T-helper 2 cell treated with Interferon-gamma antibody and Interleukin-4, amounts not matched to agents 100 ng/mL and 5 ng/mL, for 36 hours (primary cell): ENCODE results near the gene PLIN5. TPM values are rescaled to one million over a fixed set of nuclear protein-coding genes. Genes with fewer than 3 reads are reported as not detected.
"Not testable (repeated sequence)": the region's sequence is repeated elsewhere in the genome, so short reads cannot be mapped to it uniquely, and the experiment has no call there.

Source experiments
- intact Hi-C: fragments of 100-400 bp; cut with micrococcal nuclease; formaldehyde crosslinking; loops from one replicate; pipeline ENCODE4 v1.15.1; 2023
- total RNA-seq: library from RNA; stranded (reverse); gene quantifications from 2 replicates; pipeline ENCODE4 v1.2.3, GENCODE V29; 2022

PLIN5 gene
- total RNA-seq, 1 donor from 2014 or later, result not detected

GRCh38 chr19:4570402-4570801, 35.4 kb upstream of the PLIN5 start:
- intact Hi-C loops, result no loop called here

DNA sequence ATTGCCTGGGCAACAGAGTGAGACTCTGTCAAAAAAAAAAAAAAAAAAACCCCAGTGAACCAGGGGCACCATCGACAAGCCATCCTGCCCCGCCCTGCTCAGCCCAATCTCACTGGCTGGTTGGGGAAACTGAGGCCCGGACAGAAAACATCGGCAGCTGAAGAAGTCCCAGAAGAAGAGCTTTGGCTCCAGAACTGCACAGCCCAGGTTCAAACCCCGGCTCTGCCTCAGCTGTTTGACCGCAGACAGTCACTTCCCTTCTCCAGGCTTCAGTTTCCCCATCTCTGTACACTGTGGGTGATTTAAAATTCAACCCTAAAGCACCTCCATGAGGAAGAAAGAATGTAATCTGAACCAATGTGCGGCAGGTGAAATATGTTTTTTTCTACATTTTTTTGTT, 33.9 kb upstream of the PLIN5 start:
- intact Hi-C loops, result no loop called here

- intact Hi-C loops, result no loop called here
Observed at GRCh38 chr19:4567584-4568071, 32.6 kb upstream of the PLIN5 start.

DNA sequence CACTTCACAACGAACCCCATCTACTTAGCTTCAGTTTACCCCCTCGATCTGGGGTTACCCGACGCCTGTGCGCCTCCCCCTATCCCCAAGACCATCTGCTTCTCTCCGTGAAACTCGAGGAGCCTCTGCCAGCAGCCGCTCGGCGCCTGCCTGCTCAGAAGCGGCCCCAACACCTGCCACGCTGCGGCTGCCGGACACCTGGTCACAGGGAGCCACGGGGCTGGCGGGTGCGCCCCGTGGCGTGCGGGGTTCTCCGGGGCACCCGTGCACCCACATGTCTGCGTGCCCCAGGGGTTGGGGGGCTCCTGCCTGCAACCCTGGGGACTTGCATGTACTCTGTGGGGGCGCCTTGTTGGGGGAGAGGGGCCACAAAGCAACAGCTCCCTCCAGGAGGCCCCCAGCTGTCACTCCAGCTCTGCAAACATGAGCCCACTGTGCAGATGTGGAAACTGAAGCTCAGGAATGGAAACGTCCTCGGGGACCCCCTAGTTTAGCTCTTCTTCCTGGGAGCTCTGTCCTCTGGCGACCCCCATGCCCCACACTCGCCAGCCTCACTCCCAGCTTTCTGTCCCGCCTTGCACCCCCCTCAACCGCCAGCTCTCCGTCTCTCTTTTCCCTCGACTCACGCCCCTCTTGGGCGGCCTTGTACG, 31.5 kb upstream of the PLIN5 start:
- intact Hi-C loops, result no loop called here

- intact Hi-C loops, result not testable (repeated sequence)
Observed at GRCh38 chr19:4563562-4563961, 28.5 kb upstream of the PLIN5 start.

GRCh38 chr19:4562085-4562484, 27.1 kb upstream of the PLIN5 start:
- intact Hi-C loops, result not testable (repeated sequence)

DNA sequence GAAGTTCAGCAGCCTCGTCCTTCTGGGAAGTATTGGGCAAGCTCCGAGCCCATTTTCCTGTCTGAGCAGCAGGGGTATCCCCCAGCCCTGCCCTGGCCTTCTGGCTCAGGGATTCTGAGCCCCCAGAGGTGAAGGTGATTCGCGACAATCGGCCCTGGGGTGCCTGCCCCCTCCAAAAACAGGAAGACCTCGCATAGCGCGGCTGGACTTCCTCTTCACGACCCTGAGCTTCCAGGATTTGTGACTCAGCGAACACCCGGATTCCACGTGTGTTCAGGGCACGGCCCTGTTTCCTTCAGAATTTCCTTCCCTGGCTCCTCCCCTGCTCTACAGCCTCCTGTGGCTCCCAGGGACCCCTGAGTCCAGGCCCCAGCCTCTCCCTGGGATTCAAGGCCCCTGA, 24.5 kb upstream of the PLIN5 start, which contains the start of gene SEMA6B:
SEMA6B (minus strand) TSS at position 116 of the 400 bp plus-strand sequence. CDS start 1,227 bp downstream, outside the sequence.
- intact Hi-C loops, result loop anchor here (5.0 kb wide), 1 partner anchor 78 kb away; the partner anchor contains the start of gene TNFAIP8L1

GRCh38 chr19:4557971-4558941, 23.2 kb upstream of the PLIN5 start:
- intact Hi-C loops, result loop anchor here (5.0 kb wide), 1 partner anchor 79 kb away; the partner anchor contains the start of gene TNFAIP8L1

DNA sequence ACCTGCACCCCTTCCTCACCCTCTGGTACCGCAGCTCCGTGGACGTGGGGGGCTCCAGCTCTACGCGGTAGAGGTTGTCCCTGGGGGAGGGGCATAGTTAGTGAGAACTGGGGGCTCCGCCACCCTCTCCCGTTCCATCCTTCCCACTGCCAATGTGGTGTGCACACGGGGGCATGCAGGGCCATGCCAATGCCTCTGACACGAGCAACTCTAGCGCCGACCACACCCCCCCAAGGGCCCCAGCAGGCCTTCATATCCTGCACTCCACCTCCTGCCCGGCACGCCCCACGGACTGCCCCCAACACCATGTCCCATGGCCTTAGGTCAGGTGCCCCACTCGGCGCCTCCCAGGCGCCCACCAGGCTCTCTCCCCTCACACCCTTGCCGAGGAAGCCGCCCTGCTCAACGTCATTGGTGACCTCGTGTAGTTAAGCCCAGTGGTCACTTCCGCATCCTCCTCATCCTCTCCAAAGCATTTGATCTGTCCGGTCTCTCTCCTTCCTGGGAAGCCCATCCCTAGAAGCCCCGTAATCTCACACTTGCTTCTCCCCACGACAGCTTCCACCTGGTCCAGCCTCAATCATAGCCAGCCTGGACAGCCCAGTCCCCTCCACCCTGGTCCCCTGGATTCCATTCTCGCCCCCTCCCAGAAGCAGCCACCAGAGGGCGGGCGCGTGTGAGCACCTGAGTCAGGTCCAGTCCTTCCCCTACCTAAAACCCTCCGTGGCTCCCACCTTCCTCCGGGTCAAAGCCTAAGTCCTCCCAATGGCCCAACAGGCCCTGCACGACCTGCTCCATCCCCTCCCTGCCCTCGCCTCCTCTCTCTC, 22.3 kb upstream of the PLIN5 start:
- intact Hi-C loops, result loop anchor here (5.0 kb wide), 1 partner anchor 80 kb away; the partner anchor contains the start of gene TNFAIP8L1

DNA sequence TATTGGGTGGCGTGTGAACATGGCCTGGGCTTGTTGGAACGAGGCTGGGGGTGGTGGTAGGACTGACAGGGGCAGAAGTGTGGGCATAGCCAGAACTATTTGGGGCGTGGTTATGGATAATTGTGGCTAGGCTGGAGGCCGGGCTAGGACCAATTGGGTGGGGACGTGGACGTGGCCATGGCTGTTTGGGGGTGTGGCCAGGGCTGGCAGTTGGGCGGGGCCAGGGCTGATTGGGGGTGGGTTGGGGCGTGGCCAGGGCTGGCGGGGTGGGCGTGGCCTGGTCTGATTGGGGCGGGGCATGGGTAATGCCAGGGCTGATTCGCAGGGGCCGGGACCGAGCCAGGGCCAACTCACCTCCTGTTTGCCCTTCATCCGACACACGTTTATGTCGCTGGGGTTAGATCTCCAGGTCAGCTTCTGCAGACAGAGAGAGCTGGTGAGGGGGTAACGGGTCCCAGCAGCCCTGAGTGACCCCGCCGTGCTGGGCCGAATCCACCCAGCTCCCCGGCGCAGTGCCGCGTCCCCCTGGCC, 21.6 kb upstream of the PLIN5 start:
- intact Hi-C loops, result loop anchor here (5.0 kb wide), 1 partner anchor 81 kb away; the partner anchor contains the start of gene TNFAIP8L1

- intact Hi-C loops, result loop anchor here (5.0 kb wide), 1 partner anchor 81 kb away; the partner anchor contains the start of gene TNFAIP8L1
Observed at GRCh38 chr19:4555657-4556561, 20.9 kb upstream of the PLIN5 start.

DNA sequence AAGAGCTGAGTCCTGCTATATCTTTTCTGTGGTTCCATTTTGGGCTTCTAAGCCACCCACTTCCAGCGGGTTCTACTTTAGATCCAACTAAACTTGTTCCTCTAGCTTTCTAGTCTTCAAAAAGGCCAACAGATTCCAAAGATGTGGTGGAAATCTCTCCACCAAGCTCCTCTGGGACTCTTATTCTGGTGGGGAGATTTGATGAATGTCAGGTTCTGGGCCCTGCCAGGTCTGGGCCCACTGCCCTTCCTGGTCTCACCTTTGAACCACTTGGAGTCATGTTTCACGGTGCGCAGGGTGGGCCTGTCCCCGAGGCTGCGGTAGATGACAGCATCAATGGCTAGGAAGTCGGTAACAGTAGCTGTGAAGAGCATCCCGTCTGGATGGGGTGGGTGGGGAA, 19.7 kb upstream of the PLIN5 start:
- intact Hi-C loops, result loop anchor here (5.0 kb wide), 1 partner anchor 83 kb away; the partner anchor contains the start of gene TNFAIP8L1

GRCh38 chr19:4553775-4554174, 18.8 kb upstream of the PLIN5 start:
- intact Hi-C loops, result no loop called here

- intact Hi-C loops, result no loop called here
Observed at GRCh38 chr19:4553092-4553695, 18.2 kb upstream of the PLIN5 start.

DNA sequence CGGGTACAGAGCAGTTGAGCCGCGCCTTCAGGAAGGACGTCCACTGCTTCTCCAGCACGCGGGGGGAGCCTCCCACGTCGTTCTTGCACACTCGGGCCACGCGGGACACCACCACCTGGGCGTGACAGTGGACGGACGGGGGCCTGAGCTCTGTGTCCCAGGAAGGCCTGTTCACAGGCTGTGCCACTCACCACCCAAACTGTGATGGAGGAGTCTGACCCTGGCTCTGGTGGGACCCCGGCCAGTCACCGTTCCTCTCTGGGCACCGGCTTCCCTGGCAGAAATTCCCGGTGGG, 17.4 kb upstream of the PLIN5 start:
- intact Hi-C loops, result no loop called here

- intact Hi-C loops, result no loop called here
Observed at GRCh38 chr19:4550479-4551050, 15.5 kb upstream of the PLIN5 start.

DNA sequence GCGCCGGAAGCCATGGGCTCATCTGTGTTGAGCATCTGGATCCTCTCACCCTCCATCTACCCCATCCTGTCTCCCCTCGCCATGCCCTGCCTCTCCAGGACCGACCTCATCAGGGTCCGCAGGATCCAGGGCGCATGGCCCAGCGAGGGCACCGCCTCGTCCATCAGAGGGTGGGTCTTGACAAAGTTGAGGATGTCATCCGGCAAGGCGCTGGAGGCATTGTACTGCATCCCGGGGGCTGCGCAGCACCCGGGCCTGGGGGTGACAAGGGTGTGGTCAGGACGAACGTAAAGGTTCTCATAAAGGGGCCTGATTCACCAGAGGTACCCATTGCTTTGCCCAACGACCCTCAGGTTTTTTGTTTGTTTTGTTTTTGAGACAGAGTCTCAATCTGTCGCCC, 15.0 kb upstream of the PLIN5 start:
- intact Hi-C loops, result no loop called here

DNA sequence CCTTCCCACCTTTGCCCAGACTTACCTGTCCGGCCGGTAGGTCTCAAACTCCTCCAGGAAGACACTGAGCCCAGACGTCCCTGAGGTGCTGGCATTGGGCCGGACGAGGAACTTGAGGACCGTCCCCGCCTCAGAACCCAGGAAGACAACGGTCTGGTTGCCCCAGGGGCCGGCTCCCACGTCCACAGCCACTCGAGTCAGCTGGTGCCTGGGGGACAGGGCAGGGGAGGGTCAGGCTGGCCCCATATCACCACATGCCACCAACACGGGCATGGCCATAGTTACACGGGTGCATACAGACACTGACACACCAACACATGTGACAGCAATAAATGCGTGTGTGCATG, 13.2 kb upstream of the PLIN5 start:
- intact Hi-C loops, result no loop called here
